ENCODE results near the gene CHRM5. TPM values are rescaled to one million over a fixed set of nuclear protein-coding genes. Genes with fewer than 3 reads are reported as not detected.
"Not testable (repeated sequence)": the region's sequence is repeated elsewhere in the genome, so short reads cannot be mapped to it uniquely, and the experiment has no call there.

The CHRM5 gene
- total RNA-seq, 2 donors from 2014 or later, result not detected

DNA sequence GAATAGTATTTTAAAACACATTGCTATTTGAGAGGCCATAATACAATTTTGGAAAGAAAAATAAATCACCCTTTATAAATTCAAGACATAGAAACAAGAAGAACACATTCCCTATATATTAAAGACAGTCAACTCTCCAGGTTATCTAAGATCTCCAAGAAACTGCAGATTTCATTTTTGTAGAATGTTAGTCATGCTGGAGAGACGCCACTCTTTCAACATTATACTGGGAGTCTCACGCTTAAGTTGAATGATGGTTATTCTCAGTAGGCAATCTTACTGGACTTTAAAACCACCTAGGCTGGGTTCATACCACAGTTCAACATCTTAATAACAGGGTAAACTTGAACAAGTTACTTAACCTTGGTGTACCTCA lies 3.6 kb upstream of the CHRM5 start:
- no peaks in the 10 kb centered on the region for H3K36me3 Mint-ChIP-seq
- no peaks in the 10 kb centered on the region for H3K27me3 Mint-ChIP-seq
- H3K9me3 Mint-ChIP-seq, result no peaks in the 10 kb centered on the region
- no peak for DNase-seq (ENCODE audit: low spot score)
- no peak for ATAC-seq
- no peak overlapping the region for H3K27ac Mint-ChIP-seq
- no peak overlapping the region for H3K4me3 Mint-ChIP-seq
- no peaks in the 10 kb centered on the region for H3K4me1 Mint-ChIP-seq (ENCODE audit: low read depth in 2 of 2)

DNA sequence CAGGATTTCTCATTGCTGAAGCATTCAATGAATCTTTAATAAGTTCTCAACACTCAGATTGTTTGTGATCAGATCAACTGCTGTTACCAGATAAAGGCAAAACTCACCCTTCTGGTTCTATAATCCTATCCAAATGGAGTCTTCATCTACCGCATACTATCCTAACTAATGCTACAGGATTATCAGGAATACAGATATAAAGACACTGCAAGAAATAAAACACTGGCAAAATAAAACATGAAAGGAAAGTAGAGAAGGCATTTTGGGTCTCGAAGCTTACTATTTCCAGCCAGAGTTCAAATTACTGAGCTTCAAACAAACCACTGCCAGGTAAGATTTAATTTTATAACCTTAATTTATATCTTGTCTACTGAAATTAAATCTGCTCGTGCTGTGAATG lies 524 bp downstream of the CHRM5 start:
- no peaks in the 10 kb centered on the region for H3K4me1 Mint-ChIP-seq (ENCODE audit: low read depth in 2 of 2)
- DNase-seq (ENCODE audit: low spot score) (no peak), ATAC-seq (no peak)
- H3K27me3 Mint-ChIP-seq, result no peaks in the 10 kb centered on the region
- no peak overlapping the region for H3K27ac Mint-ChIP-seq
- no peaks in the 10 kb centered on the region for H3K9me3 Mint-ChIP-seq
- no peaks in the 10 kb centered on the region for H3K36me3 Mint-ChIP-seq
- no peak overlapping the region for H3K4me3 Mint-ChIP-seq

DNA sequence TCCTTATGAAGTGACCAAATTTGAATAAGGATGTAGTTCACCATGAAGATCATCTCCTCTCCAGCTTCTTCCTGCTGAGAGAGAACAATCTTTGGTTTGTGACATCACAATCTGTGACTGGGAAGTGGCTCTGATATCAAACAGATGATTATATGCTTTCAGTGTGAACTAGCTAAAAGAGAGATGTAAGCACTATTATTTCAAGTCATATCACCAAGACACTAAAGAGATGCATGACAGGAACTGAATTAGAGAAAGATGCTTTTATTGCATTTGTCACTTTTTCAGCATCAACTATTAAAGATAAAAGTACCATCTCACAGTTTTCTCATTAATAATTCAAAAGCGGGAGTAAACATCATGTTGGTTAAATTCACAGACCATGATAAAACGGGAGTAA lies 3.5 kb downstream of the CHRM5 start:
- no peak overlapping the region for H3K4me3 Mint-ChIP-seq
- H3K27ac Mint-ChIP-seq, result no peak overlapping the region
- H3K4me1 Mint-ChIP-seq (ENCODE audit: low read depth in 2 of 2), result no peaks in the 10 kb centered on the region
- no peak for DNase-seq (ENCODE audit: low spot score)
- no peaks in the 10 kb centered on the region for H3K9me3 Mint-ChIP-seq
- ATAC-seq, result no peak
- H3K36me3 Mint-ChIP-seq, result no peaks in the 10 kb centered on the region
- H3K27me3 Mint-ChIP-seq, result no peaks in the 10 kb centered on the region

DNA sequence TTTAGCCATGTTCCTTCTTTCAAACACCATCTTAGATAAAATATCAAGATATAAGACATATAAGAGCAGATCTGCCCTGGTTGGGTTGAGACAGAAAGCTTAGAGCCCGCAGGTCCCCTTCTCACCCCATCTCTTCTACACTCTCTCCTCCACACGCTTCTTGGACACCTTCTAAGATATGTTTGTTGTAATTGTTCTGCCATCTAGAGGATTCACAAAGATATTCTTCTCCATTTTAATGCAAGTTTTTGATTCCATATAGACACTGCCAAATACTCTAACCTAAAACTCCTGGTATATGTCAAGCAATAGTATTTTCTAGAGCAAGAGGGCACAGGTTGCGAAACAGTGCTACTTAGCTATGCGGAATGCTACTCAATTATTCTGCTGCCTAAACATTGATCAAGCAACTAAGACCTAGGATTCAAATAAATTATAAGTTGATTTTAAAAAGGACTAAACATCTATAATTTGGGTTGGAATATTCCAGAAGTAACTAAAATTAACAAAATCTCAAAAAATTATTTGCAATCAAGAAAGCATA lies 6.8 kb downstream of the CHRM5 start:
- H3K4me3 Mint-ChIP-seq, result no peak overlapping the region
- peaks cover 0 to 6% of the 10 kb centered on the region in 2 donors for H3K4me1 Mint-ChIP-seq (ENCODE audit: low read depth in 2 of 2)
- DNase-seq (ENCODE audit: low spot score) (no peak), ATAC-seq (no peak)
- H3K36me3 Mint-ChIP-seq, result no peaks in the 10 kb centered on the region
- H3K27ac Mint-ChIP-seq, result no peak overlapping the region
- H3K27me3 Mint-ChIP-seq, result no peaks in the 10 kb centered on the region
- no peaks in the 10 kb centered on the region for H3K9me3 Mint-ChIP-seq

DNA sequence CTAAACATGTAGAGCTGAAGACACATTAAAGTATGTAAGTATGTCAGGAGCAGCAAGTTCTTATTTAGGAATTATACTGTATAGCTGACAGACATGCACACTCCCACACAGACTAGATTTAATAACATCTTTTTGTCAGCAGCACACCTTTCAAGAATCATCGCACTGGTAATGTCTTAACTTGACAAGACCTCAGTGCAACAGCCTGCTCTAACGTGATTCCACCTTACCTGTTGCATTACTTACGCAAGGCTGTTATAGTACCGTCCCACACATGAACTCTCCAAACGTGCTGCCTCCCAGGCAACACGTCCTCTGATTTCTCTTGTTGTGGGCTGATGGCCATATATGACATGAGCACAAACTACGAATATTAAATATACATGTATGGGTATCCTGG lies 11.9 kb downstream of the CHRM5 start:
- H3K27ac Mint-ChIP-seq, result no peak overlapping the region
- H3K36me3 Mint-ChIP-seq, result no peaks in the 10 kb centered on the region
- H3K4me3 Mint-ChIP-seq, result no peak overlapping the region
- DNase-seq (ENCODE audit: low spot score) (no peak), ATAC-seq (no peak)
- peaks cover 0 to 10% of the 10 kb centered on the region in 2 donors for H3K4me1 Mint-ChIP-seq (ENCODE audit: low read depth in 2 of 2)
- no peaks in the 10 kb centered on the region for H3K9me3 Mint-ChIP-seq
- H3K27me3 Mint-ChIP-seq, result no peaks in the 10 kb centered on the region

DNA sequence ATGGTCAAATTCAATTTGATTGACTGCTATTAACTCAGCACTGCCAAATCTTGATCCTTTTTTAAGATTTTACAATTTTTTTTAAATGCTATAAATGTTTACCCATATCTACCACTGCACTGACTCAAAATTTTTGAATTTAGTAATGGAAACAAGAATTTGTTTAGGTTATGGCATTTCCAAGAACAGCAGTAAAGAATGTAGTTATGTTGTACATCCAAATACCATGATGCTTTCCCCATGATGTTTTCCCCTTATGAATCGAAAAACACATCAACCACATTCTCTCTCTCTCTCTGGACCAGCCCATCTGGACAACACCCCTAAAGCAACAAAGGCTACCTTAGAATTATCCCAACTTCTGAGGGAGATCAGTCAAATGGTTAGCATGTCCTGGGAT lies 14.2 kb downstream of the CHRM5 start:
- H3K9me3 Mint-ChIP-seq, result no peaks in the 10 kb centered on the region
- H3K27me3 Mint-ChIP-seq, result no peaks in the 10 kb centered on the region
- no peak overlapping the region for H3K27ac Mint-ChIP-seq
- no peak for ATAC-seq
- H3K4me3 Mint-ChIP-seq, result no peak overlapping the region
- DNase-seq (ENCODE audit: low spot score), result no peak
- peaks cover 2 to 13% of the 10 kb centered on the region in 2 donors for H3K4me1 Mint-ChIP-seq (ENCODE audit: low read depth in 2 of 2)
- no peaks in the 10 kb centered on the region for H3K36me3 Mint-ChIP-seq

DNA sequence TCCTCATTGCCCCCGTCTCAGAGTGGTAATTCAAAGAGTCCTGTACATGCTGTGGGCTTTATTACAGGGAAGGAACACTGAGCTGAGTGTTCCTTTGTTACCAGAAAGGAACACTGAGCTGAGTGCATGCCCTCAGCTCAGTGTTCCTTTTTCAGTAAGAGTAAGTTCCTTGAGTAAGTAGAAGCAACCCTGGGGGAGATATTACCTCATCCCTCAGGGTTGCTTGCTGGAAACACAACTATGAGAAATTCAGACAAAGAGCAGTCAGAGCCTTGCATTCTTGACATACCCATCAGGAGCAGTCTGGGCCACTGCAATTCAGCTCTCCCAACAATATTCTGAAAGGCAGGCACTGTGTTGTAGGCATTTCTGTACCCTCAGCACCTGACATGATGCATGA lies 17.0 kb downstream of the CHRM5 start:
- Mint-ChIP-seq H3K9me3 (no peaks in the 10 kb centered on the region), H3K27ac (no peak overlapping the region), H3K4me1 (ENCODE audit: low read depth in 2 of 2) (peaks cover 5 to 22% of the 10 kb centered on the region in 2 donors), H3K4me3 (no peak overlapping the region), H3K27me3 (no peaks in the 10 kb centered on the region), H3K36me3 (no peaks in the 10 kb centered on the region)
- DNase-seq (ENCODE audit: low spot score) (no peak), ATAC-seq (no peak)

DNA sequence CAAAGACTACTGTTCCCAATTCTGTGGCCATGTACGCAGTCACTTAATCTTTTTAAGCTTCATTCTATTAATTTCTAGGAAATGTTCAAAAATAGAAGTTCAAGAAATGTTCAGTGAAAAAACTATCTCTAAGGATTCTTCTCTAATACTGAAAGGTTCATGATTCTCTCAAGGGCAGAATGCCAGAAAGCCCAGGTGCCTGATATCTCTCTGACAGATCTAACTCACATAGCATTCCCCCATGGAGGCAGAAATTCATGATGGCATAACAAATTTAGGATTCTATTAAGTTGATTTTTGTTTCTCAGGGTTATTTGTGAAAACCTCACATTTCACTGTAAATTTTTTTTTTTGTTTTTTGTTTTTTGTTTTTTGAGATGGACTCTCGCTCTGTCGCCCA lies 17.5 kb downstream of the CHRM5 start:
- H3K4me3 Mint-ChIP-seq, result no peak overlapping the region
- DNase-seq (ENCODE audit: low spot score) (no peak), ATAC-seq (no peak)
- H3K9me3 Mint-ChIP-seq, result no peaks in the 10 kb centered on the region
- H3K27me3 Mint-ChIP-seq, result no peaks in the 10 kb centered on the region
- no peaks in the 10 kb centered on the region for H3K36me3 Mint-ChIP-seq
- no peak overlapping the region for H3K27ac Mint-ChIP-seq
- H3K4me1 Mint-ChIP-seq (ENCODE audit: low read depth in 2 of 2), result peaks cover 5 to 22% of the 10 kb centered on the region in 2 donors

DNA sequence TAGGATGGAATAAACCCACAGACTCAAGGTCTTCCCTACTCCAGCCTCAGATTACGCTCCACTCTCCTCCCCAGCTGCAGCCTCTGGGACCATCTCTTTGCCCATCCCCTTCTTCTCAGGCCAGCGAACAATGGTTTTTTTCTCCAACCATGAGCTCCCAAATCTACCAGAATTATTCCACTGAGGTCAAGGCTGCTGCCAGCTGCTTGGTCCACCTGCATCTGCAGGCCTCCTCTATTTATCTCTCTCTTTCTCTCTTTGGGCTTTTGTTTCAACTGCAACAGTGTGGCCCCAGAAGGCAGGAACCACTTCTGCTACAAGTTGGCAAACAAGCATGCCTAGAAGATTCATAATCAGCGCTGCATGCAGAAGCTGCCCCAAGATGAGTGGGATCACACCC lies 19.1 kb downstream of the CHRM5 start:
- Mint-ChIP-seq H3K9me3 (no peaks in the 10 kb centered on the region), H3K4me3 (no peak overlapping the region), H3K27ac (no peak overlapping the region), H3K36me3 (no peaks in the 10 kb centered on the region), H3K27me3 (no peaks in the 10 kb centered on the region), H3K4me1 (ENCODE audit: low read depth in 2 of 2) (peaks cover 5 to 22% of the 10 kb centered on the region in 2 donors)
- DNase-seq (ENCODE audit: low spot score) (no peak), ATAC-seq (no peak)

DNA sequence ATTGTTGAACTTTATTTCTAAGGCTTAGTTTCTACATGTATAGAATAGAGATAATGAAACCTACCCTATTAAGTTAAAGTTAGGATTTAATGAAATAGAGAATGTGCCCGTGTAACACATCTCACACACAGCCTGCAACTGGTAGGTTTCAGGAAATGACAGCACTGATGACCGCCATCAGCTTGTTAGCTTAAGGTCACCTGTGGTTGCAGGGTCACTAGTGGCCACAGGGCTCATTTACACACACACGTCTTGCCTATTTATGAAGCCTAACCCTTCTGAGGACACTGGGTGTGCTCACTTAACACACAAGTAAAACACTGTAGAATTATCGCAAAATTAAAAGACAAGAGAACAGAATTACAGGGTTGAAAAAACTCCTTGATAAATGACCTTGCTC lies 20.1 kb downstream of the CHRM5 start:
- Mint-ChIP-seq H3K27ac (no peak overlapping the region), H3K9me3 (no peaks in the 10 kb centered on the region), H3K27me3 (no peaks in the 10 kb centered on the region), H3K4me3 (no peak overlapping the region), H3K4me1 (ENCODE audit: low read depth in 2 of 2) (peaks cover 5 to 17% of the 10 kb centered on the region in 2 donors), H3K36me3 (no peaks in the 10 kb centered on the region)
- ATAC-seq (no peak), DNase-seq (ENCODE audit: low spot score) (no peak)

DNA sequence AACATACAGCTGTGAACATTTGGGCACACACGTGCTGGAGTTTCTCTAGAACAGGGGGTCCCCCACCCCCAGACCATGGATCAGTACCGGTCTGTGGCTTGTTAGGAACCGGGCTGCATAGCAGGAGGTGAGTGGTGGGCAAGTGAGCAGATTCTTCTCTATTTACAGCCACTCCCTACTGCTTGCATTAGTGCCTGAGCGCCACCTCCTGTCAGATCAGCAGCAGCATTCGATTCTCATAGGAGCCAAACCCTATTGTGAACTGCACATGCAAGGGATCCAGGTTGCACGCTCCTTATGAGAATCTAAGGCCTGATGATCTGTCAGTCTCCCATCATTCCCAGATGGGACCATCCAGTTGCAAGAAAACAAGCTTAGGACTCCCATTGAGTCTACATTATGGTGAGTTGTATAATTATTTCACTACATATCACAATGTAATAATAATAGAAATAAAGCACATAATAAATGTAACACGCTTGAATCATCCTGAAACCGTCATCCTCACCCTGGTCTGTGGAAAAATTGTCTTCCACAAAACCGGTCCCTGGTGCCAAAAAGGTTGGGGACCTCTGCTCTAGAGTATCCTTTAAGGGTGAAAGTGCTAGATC lies 25.8 kb downstream of the CHRM5 start:
- Mint-ChIP-seq H3K4me1 (ENCODE audit: low read depth in 2 of 2) (peaks cover 0 to 3% of the 10 kb centered on the region in 2 donors), H3K27ac (no peak overlapping the region), H3K9me3 (no peaks in the 10 kb centered on the region), H3K36me3 (no peaks in the 10 kb centered on the region), H3K4me3 (no peak overlapping the region), H3K27me3 (no peaks in the 10 kb centered on the region)
- DNase-seq (ENCODE audit: low spot score) (no peak), ATAC-seq (no peak)

DNA sequence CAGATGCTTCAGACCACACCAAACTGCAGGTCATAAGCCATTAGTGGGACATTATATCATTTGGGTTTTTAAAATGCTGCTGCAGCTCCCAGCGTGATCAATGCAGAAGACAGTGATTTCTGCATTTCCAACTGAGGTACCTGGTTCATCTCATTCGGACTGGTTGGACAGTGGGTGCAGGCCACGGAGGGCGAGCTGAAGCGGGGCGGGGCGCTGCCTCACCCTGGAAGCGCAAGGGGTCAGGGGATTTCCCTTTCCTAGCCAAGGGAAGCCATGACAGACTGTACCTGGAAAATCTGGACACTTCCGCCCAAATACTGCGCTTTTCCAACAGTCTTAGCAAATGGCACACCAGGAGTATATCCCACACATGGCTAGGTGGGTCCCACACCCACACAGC lies 27.4 kb downstream of the CHRM5 start:
- H3K4me1 Mint-ChIP-seq (ENCODE audit: low read depth in 2 of 2); H3K9me3 Mint-ChIP-seq; H3K36me3 Mint-ChIP-seq; H3K27me3 Mint-ChIP-seq; H3K27ac Mint-ChIP-seq; DNase-seq (ENCODE audit: low spot score); H3K4me3 Mint-ChIP-seq; ATAC-seq: not testable (repeated sequence)

DNA sequence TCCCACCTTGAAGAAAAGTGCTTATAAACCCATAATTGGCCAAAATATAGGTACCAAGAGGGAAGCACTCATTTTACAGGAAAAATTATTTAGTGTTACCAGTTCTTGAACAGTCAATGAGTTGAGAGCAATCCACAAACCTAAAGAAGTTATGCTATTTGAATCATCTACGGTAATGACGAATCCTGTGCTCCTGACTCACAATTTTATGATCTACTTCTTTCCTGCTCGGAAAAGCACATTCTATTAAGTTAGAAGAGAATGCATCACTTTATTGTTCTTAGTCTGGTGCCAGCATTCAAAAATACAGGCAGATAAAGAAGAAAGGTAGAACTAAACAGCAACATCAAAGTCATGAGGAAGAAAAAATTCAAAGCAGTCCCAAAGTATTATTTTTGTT lies 33.2 kb downstream of the CHRM5 start:
- Mint-ChIP-seq H3K27me3 (no peaks in the 10 kb centered on the region), H3K9me3 (no peaks in the 10 kb centered on the region), H3K36me3 (no peaks in the 10 kb centered on the region), H3K4me1 (ENCODE audit: low read depth in 2 of 2) (peaks cover 0 to 2% of the 10 kb centered on the region in 2 donors), H3K4me3 (no peak overlapping the region), H3K27ac (no peak overlapping the region)
- ATAC-seq, result no peak
- DNase-seq (ENCODE audit: low spot score), result no peak

DNA sequence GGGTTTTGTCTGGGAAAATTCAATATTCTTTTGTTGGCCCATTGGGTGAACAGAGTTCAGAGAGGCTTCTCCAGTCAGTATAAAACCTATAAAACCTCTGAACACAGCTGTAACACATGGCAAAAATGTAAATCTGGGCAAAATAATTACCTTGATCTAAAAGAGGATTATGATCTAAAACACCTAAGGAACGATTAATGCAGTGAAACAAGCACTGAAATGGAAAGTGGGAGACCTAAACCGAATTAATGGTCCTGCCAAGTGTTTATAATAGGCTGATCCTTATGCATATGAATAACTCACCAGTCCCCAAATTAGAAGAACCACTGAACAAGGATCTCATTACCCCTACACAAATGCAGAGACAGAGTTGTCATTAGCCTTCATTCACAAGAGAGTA lies 38.1 kb downstream of the CHRM5 start:
- H3K4me3 Mint-ChIP-seq, result no peak overlapping the region
- H3K9me3 Mint-ChIP-seq, result no peaks in the 10 kb centered on the region
- ATAC-seq (no peak), DNase-seq (ENCODE audit: low spot score) (no peak)
- H3K27ac Mint-ChIP-seq, result no peak overlapping the region
- no peaks in the 10 kb centered on the region for H3K27me3 Mint-ChIP-seq
- H3K4me1 Mint-ChIP-seq (ENCODE audit: low read depth in 2 of 2), result peaks cover 0 to 2% of the 10 kb centered on the region in 2 donors
- no peaks in the 10 kb centered on the region for H3K36me3 Mint-ChIP-seq

DNA sequence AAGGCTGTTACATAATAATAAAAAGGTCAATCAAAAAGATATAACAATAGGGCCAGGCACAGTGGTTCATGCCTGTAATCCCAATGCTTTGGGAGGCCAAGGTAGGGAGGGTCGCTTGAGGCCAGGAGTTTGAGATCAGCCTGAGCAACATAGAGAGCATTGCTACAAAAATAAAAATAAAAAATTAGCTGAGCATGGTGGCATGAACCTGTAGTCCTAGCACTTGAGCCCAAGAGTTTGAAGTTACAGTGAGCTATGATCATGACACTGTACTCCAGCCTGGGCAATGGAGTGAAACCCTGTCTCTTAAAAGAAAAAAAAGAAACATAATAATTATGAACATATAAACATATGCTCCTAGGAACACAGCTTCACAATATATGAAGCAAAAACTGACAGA lies 41.4 kb downstream of the CHRM5 start:
- no peak for ATAC-seq

More for the DNA sequence above, 41.4 kb downstream of the CHRM5 start:
- DNase-seq (ENCODE audit: low spot score), result no peak
- H3K36me3 Mint-ChIP-seq, result no peaks in the 10 kb centered on the region
- peaks cover 2 to 4% of the 10 kb centered on the region in 2 donors for H3K4me1 Mint-ChIP-seq (ENCODE audit: low read depth in 2 of 2)
- no peaks in the 10 kb centered on the region for H3K9me3 Mint-ChIP-seq
- no peak overlapping the region for H3K4me3 Mint-ChIP-seq
- H3K27me3 Mint-ChIP-seq, result no peaks in the 10 kb centered on the region
- H3K27ac Mint-ChIP-seq, result no peak overlapping the region
